OCI-LY3 (cell line): Measurements from ENCODE around the gene ZAP70.

Experiments
- H2AFZ ChIP-seq: fragments of 200-600, 300-600 bp; shearing (Covaris generic); 2 replicates; pipeline ENCODE4 v1.6.0; 2014; ENCODE audit warnings: antibody characterized with exemption, low read depth, low read length
- H3K27ac ChIP-seq: fragments of 200-600, 300-600 bp; sonication (generic); 2 replicates; pipeline ENCODE4 v1.5.1; 2014; ENCODE audit warnings: mild to moderate bottlenecking, low read length, moderate library complexity, mixed read lengths
- H3K27me3 ChIP-seq: fragments of 200-600, 300-600 bp; sonication (generic); 2 replicates; pipeline ENCODE4 v1.6.1; 2014; ENCODE audit warnings: low read depth, low read length, mixed read lengths
- H3K36me3 ChIP-seq: fragments of 200-600, 300-600 bp; sonication (generic); replicated peaks from 2 replicates; pipeline ENCODE3; 2014; ENCODE audit warnings: low read depth, low read length, mixed read lengths
- H3K4me1 ChIP-seq: fragments of 300-600, 200-600 bp; sonication (generic); 2 replicates; pipeline ENCODE4 v1.6.1; 2014; ENCODE audit warnings: low read length, mixed read lengths
- H3K4me2 ChIP-seq: fragments of 200-600, 300-600 bp; sonication (generic); 2 replicates; pipeline ENCODE4 v1.6.1; 2014; ENCODE audit warnings: low read length, mixed read lengths
- H3K4me3 ChIP-seq: fragments of 300-600, 200-600 bp; sonication (generic); 2 replicates; pipeline ENCODE4 v1.5.1; 2014; ENCODE audit warnings: antibody characterized with exemption, mild to moderate bottlenecking, low read length, moderate library complexity
- H3K79me2 ChIP-seq: fragments of 300-600, 200-600 bp; shearing (Covaris generic); 2 replicates; pipeline ENCODE4 v1.6.1; 2014; ENCODE audit warnings: mild to moderate bottlenecking, low read length, mixed read lengths
- H3K9ac ChIP-seq: fragments of 300-600, 200-600 bp; shearing (Covaris generic); 2 replicates; pipeline ENCODE4 v1.6.0; 2014; ENCODE audit warnings: mild to moderate bottlenecking, low read length, moderate library complexity
- H3K9me3 ChIP-seq: fragments of 200-600, 300-600 bp; shearing (Covaris generic); 2 replicates; pipeline ENCODE4 v1.6.1; 2014; ENCODE audit warnings: low read length, mixed read lengths; ENCODE audit not compliant: insufficient read depth
- H4K20me1 ChIP-seq: fragments of 200-600, 300-600 bp; sonication (generic); 2 replicates; pipeline ENCODE4 v1.6.1; 2016; ENCODE audit warnings: low read length, mixed read lengths; ENCODE audit not compliant: insufficient read depth
- EZH2phosphoT487 ChIP-seq: fragments of 200-600 bp; shearing (Covaris generic); IDR thresholded peaks from 2 replicates; pipeline ENCODE4 v1.6.1; 2018; ENCODE audit warnings: antibody characterized with exemption, mixed run types, low read depth
- TF ChIP-seq, protein P1 (sequence below): fragments of 200-600, 300-600 bp; sonication (generic); IDR thresholded peaks from 2 replicates; pipeline ENCODE4 v1.5.1; 2014; ENCODE audit warnings: antibody characterized with exemption, low read length, low read depth

The ZAP70 gene

DNA sequence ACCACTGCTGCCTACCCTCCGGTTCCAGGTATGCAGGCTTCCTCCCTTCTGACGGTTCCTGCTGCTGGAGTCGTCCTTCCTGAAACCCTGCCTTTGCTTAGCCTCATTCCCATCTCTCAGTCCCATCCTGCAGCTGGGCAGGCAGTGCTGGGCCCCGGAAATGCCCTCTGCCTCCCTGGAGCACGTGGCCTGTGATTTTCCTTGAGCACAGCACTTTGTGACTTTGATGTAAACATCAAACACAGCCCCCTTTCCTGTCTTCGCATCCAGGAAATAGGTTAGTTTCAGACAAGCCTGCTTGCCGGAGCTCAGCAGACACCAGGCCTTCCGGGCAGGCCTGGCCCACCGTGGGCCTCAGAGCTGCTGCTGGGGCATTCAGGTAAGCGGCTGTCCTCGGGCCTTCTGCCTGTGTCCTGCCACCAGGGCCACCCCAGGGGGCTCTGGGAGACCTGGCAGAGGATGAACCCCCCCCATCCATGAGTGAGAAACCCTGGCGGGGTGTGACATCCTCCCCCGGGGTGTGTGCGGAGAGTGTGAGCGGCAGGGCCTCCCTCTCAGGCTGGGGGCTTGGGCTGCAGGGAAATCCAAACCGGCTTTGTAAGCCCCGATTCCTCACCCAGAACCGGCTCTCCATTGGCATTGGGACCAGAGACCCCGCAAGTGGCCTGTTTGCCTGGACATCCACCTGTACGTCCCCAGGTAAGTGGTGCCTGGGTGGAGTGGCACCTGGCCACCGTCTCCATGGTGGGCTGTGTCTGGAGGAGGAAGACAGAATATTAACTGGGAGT lies at the start of gene ZAP70:
Gene ZAP70 (plus strand): TSS at position 281 of the 788 bp plus-strand sequence. CDS start 10,461 bp downstream, outside the sequence.
- Histone ChIP-seq H3K9ac (no peak within 1 kb of the TSS), H3K4me2 (no peak within 1 kb of the TSS), H3K4me3 (no peak within 1 kb of the TSS), H4K20me1 (no peaks in the 10 kb centered on the region), H3K27ac (no peak within 1 kb of the TSS), H3K79me2 (no peaks in the 10 kb centered on the region), H2AFZ (no peak within 1 kb of the TSS), H3K4me1 (no peaks in the 10 kb centered on the region), H3K27me3 (no peaks in the 10 kb centered on the region), H3K9me3 (no peaks in the 10 kb centered on the region), H3K36me3 (no peaks in the 10 kb centered on the region)
- no peak for TF ChIP-seq EZH2phosphoT487
- TF ChIP-seq, protein P1, sequence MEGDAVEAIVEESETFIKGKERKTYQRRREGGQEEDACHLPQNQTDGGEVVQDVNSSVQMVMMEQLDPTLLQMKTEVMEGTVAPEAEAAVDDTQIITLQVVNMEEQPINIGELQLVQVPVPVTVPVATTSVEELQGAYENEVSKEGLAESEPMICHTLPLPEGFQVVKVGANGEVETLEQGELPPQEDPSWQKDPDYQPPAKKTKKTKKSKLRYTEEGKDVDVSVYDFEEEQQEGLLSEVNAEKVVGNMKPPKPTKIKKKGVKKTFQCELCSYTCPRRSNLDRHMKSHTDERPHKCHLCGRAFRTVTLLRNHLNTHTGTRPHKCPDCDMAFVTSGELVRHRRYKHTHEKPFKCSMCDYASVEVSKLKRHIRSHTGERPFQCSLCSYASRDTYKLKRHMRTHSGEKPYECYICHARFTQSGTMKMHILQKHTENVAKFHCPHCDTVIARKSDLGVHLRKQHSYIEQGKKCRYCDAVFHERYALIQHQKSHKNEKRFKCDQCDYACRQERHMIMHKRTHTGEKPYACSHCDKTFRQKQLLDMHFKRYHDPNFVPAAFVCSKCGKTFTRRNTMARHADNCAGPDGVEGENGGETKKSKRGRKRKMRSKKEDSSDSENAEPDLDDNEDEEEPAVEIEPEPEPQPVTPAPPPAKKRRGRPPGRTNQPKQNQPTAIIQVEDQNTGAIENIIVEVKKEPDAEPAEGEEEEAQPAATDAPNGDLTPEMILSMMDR, result no peak

- TF ChIP-seq, protein P1, result no peak
- TF ChIP-seq EZH2phosphoT487, result no peak
- Histone ChIP-seq H4K20me1 (peaks cover 8% of the 10 kb centered on the region), H3K36me3 (peaks cover 3% of the 10 kb centered on the region), H3K4me1 (peaks cover 15% of the 10 kb centered on the region), H3K79me2 (peaks cover 34% of the 10 kb centered on the region), H3K27ac (peak overlapping the region; percentile 33), H2AFZ (no peak overlapping the region), H3K27me3 (no peaks in the 10 kb centered on the region), H3K4me3 (peak overlapping the region; percentile 95), H3K4me2 (peak overlapping the region; percentile 93), H3K9ac (peak overlapping the region; percentile 87), H3K9me3 (no peaks in the 10 kb centered on the region)
Measured at GRCh38 chr2:97663626-97663961, 49.8 kb upstream of the ZAP70 start.

GRCh38 chr2:97663962-97664635 lies 49.3 kb upstream of the ZAP70 start, which contains the start of gene ACTR1B:
ACTR1B (minus strand) TSS chr2:97664044; CDS start chr2:97663890, 154 bp downstream.
- Histone ChIP-seq H3K9me3 (no peaks in the 10 kb centered on the region), H3K79me2 (peaks cover 34% of the 10 kb centered on the region), H3K27me3 (no peaks in the 10 kb centered on the region), H3K4me1 (peaks cover 15% of the 10 kb centered on the region), H3K4me3 (peak within 1 kb of the TSS; percentile 95), H3K9ac (peak within 1 kb of the TSS; percentile 87), H2AFZ (peak within 1 kb of the TSS; percentile 78), H3K4me2 (peak within 1 kb of the TSS; percentile 93), H3K36me3 (no peaks in the 10 kb centered on the region), H3K27ac (peak within 1 kb of the TSS; percentile 56), H4K20me1 (peaks cover 8% of the 10 kb centered on the region)
- TF ChIP-seq, protein P1, result peak; percentile 51
- TF ChIP-seq EZH2phosphoT487, result no peak

DNA sequence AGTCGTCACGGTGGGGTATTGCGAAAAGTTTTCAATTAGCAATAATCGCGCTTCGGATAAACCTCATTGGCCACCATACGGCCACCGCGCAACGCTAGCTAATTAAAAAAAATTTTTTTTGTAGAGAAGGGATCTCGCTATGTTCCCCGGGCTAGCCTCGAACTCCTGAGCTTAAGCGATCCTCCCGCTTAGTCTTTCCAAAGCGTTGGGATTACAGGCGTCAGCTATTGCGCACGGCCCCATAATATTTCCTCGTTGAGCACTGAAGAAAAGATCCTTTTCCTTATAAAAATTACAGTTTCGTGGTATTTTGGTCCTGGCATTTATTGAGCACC lies 48.8 kb upstream of the ZAP70 start:
- TF ChIP-seq, protein P1, result no peak
- TF ChIP-seq EZH2phosphoT487, result no peak
- Histone ChIP-seq H3K9ac (peak overlapping the region; percentile 81), H3K79me2 (peaks cover 34% of the 10 kb centered on the region), H3K27me3 (no peaks in the 10 kb centered on the region), H3K9me3 (no peaks in the 10 kb centered on the region), H3K4me1 (peaks cover 15% of the 10 kb centered on the region), H3K27ac (peak overlapping the region; percentile 56), H2AFZ (peak overlapping the region; percentile 78), H3K4me2 (peak overlapping the region; percentile 62), H4K20me1 (peaks cover 8% of the 10 kb centered on the region), H3K36me3 (no peaks in the 10 kb centered on the region), H3K4me3 (peak overlapping the region; percentile 80)
